Measurements from ENCODE around the gene RBBP8. TPM values are rescaled to one million over a fixed set of nuclear protein-coding genes. Genes with fewer than 3 reads are reported as not detected.

Gene RBBP8
- total RNA-seq, 1 donor from 2014 or later: 64.8 TPM

DNA sequence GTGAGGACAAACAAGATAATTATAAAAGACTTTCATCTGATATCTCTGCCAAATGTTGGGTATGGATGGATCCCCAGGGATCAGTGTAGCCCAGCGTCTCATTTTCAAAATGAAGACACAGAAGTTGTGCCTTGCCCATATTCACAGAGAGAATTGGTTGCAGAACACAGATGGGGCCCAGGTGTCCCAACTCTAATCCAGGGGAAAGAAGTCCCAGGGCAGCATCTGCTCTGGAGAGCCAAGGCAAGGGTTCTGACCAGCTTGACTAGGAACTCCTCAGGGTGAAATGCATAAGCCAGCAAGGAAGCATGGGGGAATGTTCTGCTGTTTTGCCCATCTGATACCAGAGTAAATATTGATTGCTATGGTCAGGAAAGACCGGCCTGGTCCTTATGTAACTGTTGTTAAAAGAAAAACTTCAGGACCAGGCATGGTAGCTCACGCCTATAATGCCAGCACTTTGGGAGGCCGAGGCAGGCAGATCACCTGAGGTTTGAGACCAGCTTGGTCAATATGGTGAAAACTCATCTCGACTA lies 133.4 kb downstream of the RBBP8 start:
- no peak overlapping the region for H3K4me3 ChIP-seq
- no peak overlapping the region for H3K27ac Mint-ChIP-seq
- no peaks in the 10 kb centered on the region for H3K9me3 ChIP-seq (ENCODE audit: low read depth)
- no peak overlapping the region for H3K9ac ChIP-seq
- no peak for DNase-seq (ENCODE audit: low spot score)
- no peak overlapping the region for H3K4me2 ChIP-seq
- no peaks in the 10 kb centered on the region for H3K4me1 ChIP-seq
- H4K20me1 ChIP-seq (ENCODE audit: low read depth): no peaks in the 10 kb centered on the region
- peaks cover 4% of the 10 kb centered on the region for H3K27me3 Mint-ChIP-seq (ENCODE audit: insufficient read depth, low read depth)
- TF ChIP-seq, protein P1, sequence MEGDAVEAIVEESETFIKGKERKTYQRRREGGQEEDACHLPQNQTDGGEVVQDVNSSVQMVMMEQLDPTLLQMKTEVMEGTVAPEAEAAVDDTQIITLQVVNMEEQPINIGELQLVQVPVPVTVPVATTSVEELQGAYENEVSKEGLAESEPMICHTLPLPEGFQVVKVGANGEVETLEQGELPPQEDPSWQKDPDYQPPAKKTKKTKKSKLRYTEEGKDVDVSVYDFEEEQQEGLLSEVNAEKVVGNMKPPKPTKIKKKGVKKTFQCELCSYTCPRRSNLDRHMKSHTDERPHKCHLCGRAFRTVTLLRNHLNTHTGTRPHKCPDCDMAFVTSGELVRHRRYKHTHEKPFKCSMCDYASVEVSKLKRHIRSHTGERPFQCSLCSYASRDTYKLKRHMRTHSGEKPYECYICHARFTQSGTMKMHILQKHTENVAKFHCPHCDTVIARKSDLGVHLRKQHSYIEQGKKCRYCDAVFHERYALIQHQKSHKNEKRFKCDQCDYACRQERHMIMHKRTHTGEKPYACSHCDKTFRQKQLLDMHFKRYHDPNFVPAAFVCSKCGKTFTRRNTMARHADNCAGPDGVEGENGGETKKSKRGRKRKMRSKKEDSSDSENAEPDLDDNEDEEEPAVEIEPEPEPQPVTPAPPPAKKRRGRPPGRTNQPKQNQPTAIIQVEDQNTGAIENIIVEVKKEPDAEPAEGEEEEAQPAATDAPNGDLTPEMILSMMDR (IDR thresholded peaks at IDR 0.05): no peak
- TF ChIP-seq EZH2 (IDR thresholded peaks at IDR 0.05) (no peak), EZH2phosphoT487 (IDR thresholded peaks at IDR 0.05) (no peak)
- H3K27me3 ChIP-seq: no peaks in the 10 kb centered on the region
- H2AFZ ChIP-seq (replicated peaks): no peak overlapping the region
- no peak overlapping the region for H3K4me3 Mint-ChIP-seq
- H3K9me3 Mint-ChIP-seq: peaks cover 18% of the 10 kb centered on the region
- H3K36me3 ChIP-seq: no peaks in the 10 kb centered on the region
- H3K36me3 Mint-ChIP-seq: peaks cover 1% of the 10 kb centered on the region
- H3K4me1 Mint-ChIP-seq: peaks cover 13% of the 10 kb centered on the region
- no peaks in the 10 kb centered on the region for H3K79me2 ChIP-seq (ENCODE audit: low read depth)
- H3K27ac ChIP-seq: no peak overlapping the region
- no peaks in the 10 kb centered on the region for H3F3A ChIP-seq (ENCODE audit: low read depth)

DNA sequence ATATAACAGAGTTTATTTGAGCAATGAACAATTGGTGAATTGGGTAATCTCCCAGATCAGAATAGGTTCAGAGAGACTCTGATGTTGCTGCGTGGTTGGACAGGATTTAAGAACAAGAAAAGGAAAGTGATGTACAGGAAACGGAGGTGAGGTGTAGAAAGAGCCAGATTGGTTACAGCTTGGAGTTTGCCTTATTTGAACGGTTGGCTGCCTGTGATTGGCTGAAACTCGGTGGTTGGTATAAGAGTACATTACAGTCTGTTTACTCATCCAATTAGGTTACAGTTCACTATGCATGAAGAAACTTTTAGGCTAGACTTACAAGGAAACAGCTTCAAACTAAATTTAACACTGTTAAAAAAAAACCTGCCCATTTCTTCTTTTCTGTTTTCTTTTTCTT lies 134.1 kb downstream of the RBBP8 start:
- H3F3A ChIP-seq (ENCODE audit: low read depth): no peaks in the 10 kb centered on the region
- H3K27me3 Mint-ChIP-seq (ENCODE audit: insufficient read depth, low read depth): peaks cover 4% of the 10 kb centered on the region
- H3K79me2 ChIP-seq (ENCODE audit: low read depth): no peaks in the 10 kb centered on the region
- H3K4me1 Mint-ChIP-seq: peaks cover 13% of the 10 kb centered on the region
- no peak overlapping the region for H3K27ac Mint-ChIP-seq
- no peak overlapping the region for H3K9ac ChIP-seq
- no peak overlapping the region for H2AFZ ChIP-seq (replicated peaks)
- H3K4me3 Mint-ChIP-seq: no peak overlapping the region
- H3K27ac ChIP-seq: no peak overlapping the region
- H3K9me3 Mint-ChIP-seq: peaks cover 13% of the 10 kb centered on the region
- no peak for DNase-seq (ENCODE audit: low spot score)
- H3K36me3 Mint-ChIP-seq: peaks cover 1% of the 10 kb centered on the region
- H3K4me3 ChIP-seq: no peak overlapping the region
- no peak overlapping the region for H3K4me2 ChIP-seq
- H3K27me3 ChIP-seq: no peaks in the 10 kb centered on the region
- TF ChIP-seq EZH2 (IDR thresholded peaks at IDR 0.05): no peak
- no peak for TF ChIP-seq EZH2phosphoT487 (IDR thresholded peaks at IDR 0.05)
- TF ChIP-seq, protein P1 (IDR thresholded peaks at IDR 0.05): no peak
- H4K20me1 ChIP-seq (ENCODE audit: low read depth): no peaks in the 10 kb centered on the region
- no peaks in the 10 kb centered on the region for H3K9me3 ChIP-seq (ENCODE audit: low read depth)
- no peaks in the 10 kb centered on the region for H3K36me3 ChIP-seq
- H3K4me1 ChIP-seq: no peaks in the 10 kb centered on the region

DNA sequence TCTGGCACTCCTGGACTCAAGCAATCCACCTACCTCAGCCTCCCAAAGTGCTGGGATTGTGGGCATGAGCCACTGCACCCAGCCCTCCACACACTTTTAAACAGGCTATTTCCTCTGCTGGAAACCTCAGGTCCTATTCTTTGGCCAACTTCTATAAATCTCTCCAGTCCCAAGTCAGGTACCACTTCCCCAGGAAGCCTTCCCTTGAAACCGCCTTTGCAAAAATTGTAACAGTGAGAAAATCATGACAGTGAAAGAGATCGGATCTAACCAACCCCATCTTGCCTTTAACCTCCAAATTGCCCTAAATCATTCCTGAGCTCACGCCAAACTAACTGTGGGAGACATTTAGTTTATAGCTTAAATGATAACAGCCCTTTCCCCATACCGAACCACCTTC lies 134.9 kb downstream of the RBBP8 start:
- Histone ChIP-seq H3K27me3 (no peaks in the 10 kb centered on the region), H3K4me1 (no peaks in the 10 kb centered on the region), H3K79me2 (ENCODE audit: low read depth) (no peaks in the 10 kb centered on the region), H3K4me3 (no peak overlapping the region), H2AFZ (replicated peaks) (no peak overlapping the region), H3K9me3 (ENCODE audit: low read depth) (no peaks in the 10 kb centered on the region), H3K4me2 (no peak overlapping the region), H3K9ac (no peak overlapping the region), H4K20me1 (ENCODE audit: low read depth) (no peaks in the 10 kb centered on the region), H3F3A (ENCODE audit: low read depth) (no peaks in the 10 kb centered on the region), H3K36me3 (no peaks in the 10 kb centered on the region), H3K27ac (no peak overlapping the region)
- Mint-ChIP-seq H3K9me3 (peaks cover 13% of the 10 kb centered on the region), H3K27ac (no peak overlapping the region), H3K4me3 (no peak overlapping the region), H3K36me3 (peaks cover 1% of the 10 kb centered on the region), H3K4me1 (peaks cover 13% of the 10 kb centered on the region), H3K27me3 (ENCODE audit: insufficient read depth, low read depth) (peaks cover 4% of the 10 kb centered on the region)
- no peak for DNase-seq (ENCODE audit: low spot score)
- TF ChIP-seq, protein P1 (IDR thresholded peaks at IDR 0.05): no peak
